HG02943 (cell line): ENCODE data around the gene FZD7.

Experiments used
- ATAC-seq: cut with Tn5 transposase; IDR thresholded peaks from one replicate; pipeline ENCODE4 v1.9.1; 2021; ENCODE audit warnings: mild to moderate bottlenecking, low read depth, moderate library complexity; ENCODE audit not compliant: unreplicated experiment

FZD7 gene

GRCh38 chr2:202009581-202009980 lies 24.1 kb upstream of the FZD7 start:
- no peak for ATAC-seq

- no peak for ATAC-seq
These were observed 19.3 kb upstream of the FZD7 start for GRCh38 chr2:202014318-202014717.

- no peak for ATAC-seq
These were observed 18.9 kb upstream of the FZD7 start for GRCh38 chr2:202014759-202015211.

GRCh38 chr2:202015471-202015870 lies 18.2 kb upstream of the FZD7 start:
- ATAC-seq = no peak

GRCh38 chr2:202016579-202017227 lies 17.0 kb upstream of the FZD7 start:
- ATAC-seq = no peak

- ATAC-seq = no peak
These were observed 15.7 kb upstream of the FZD7 start for GRCh38 chr2:202017940-202018339.

- ATAC-seq = no peak
These were observed 14.7 kb upstream of the FZD7 start for GRCh38 chr2:202018950-202019349.

GRCh38 chr2:202019689-202020450 lies 13.8 kb upstream of the FZD7 start:
- ATAC-seq = no peak

- ATAC-seq = no peak
These were observed 10.9 kb upstream of the FZD7 start for GRCh38 chr2:202022755-202023154.

- ATAC-seq = no peak
These were observed 10.3 kb upstream of the FZD7 start for GRCh38 chr2:202023198-202023903.

- ATAC-seq = no peak
These were observed 9.8 kb upstream of the FZD7 start for GRCh38 chr2:202023904-202024266.

- no peak for ATAC-seq
These were observed 8.8 kb upstream of the FZD7 start for GRCh38 chr2:202024871-202025270.

- ATAC-seq = no peak
These were observed 7.8 kb upstream of the FZD7 start for GRCh38 chr2:202025816-202026215.

GRCh38 chr2:202026507-202026906 lies 7.1 kb upstream of the FZD7 start:
- ATAC-seq = no peak

- no peak for ATAC-seq
These were observed 3.0 kb upstream of the FZD7 start for GRCh38 chr2:202030691-202031090.

- no peak for ATAC-seq
These were observed 2.3 kb upstream of the FZD7 start for GRCh38 chr2:202031246-202031951.

- ATAC-seq = peak; percentile 10
These were observed 774 bp upstream of the FZD7 start for GRCh38 chr2:202032846-202033316.

- ATAC-seq = peak; percentile 5
These were observed 814 bp downstream of the FZD7 start for GRCh38 chr2:202034249-202035088.

GRCh38 chr2:202035089-202035940 lies 1.7 kb downstream of the FZD7 start:
- no peak for ATAC-seq
